ENCODE results near the gene FOSL1.

DNA sequence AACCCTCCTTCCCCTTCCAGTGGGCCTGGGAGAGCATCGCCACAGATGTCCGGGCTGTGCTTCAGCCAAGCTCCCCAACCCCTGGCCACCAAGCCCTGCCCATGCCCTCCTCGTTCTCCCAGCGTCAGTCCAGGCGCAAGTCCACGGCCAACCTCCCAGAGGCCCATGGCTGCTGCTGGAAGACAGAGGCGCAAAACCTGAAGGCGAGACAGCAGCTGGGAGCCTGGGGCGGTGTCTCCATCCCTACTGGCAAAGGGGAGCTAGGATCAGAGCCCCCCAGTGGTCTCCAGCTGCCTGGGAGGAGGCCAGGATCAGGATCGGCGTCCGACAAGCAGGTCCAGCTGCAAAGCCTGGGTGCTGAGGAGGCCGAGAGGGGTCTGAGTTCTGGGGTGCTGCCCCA lies 46.9 kb upstream of the FOSL1 start:
- TF ChIP-seq, protein P1, sequence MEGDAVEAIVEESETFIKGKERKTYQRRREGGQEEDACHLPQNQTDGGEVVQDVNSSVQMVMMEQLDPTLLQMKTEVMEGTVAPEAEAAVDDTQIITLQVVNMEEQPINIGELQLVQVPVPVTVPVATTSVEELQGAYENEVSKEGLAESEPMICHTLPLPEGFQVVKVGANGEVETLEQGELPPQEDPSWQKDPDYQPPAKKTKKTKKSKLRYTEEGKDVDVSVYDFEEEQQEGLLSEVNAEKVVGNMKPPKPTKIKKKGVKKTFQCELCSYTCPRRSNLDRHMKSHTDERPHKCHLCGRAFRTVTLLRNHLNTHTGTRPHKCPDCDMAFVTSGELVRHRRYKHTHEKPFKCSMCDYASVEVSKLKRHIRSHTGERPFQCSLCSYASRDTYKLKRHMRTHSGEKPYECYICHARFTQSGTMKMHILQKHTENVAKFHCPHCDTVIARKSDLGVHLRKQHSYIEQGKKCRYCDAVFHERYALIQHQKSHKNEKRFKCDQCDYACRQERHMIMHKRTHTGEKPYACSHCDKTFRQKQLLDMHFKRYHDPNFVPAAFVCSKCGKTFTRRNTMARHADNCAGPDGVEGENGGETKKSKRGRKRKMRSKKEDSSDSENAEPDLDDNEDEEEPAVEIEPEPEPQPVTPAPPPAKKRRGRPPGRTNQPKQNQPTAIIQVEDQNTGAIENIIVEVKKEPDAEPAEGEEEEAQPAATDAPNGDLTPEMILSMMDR (IDR thresholded peaks at IDR 0.05 in 8 of 11, conservative IDR thresholded peaks at IDR 0.05 in 3 of 11) = no peak
- TF ChIP-seq POLR2A (IDR thresholded peaks at IDR 0.05) = no peak

Data from spleen (tissue), 7 donors.